Lung (tissue), 12 donors: Measurements from ENCODE around the gene TBC1D17. TPM values are rescaled to one million over a fixed set of nuclear protein-coding genes. Genes with fewer than 3 reads are reported as not detected.

Source experiments
- ATAC-seq: fragments of 200-7000 bp; cut with Tn5 transposase; one replicate; pipeline ENCODE4 v1.9.1; 2020; ENCODE audit warnings: moderate number of reproducible peaks; ENCODE audit not compliant: insufficient read depth, low FRiP score
- DNase-seq, 3 donors: peaks; one replicate each; pipeline ENCODE4 v3.0.0-alpha.2; 2013 to 2017
- H3K27ac ChIP-seq, 2 donors: one replicate each; pipeline ENCODE4 v1.5.1; 2013; ENCODE audit warnings: mild to moderate bottlenecking in 2 of 2, moderate library complexity in 2 of 2, control low read depth in 1 of 2, inconsistent platforms in 1 of 2, low read depth in 1 of 2, low read length in 1 of 2
- H3K27me3 ChIP-seq, 3 donors: one replicate each; pipeline ENCODE4 v1.5.1; 2013; ENCODE audit warnings: low read length in 2 of 3; ENCODE audit not compliant: control insufficient read depth in 3 of 3, insufficient read depth in 3 of 3
- H3K36me3 ChIP-seq, 4 donors: one replicate each; pipeline ENCODE4 v1.5.1; 2013; ENCODE audit warnings: low read length in 4 of 4, mild to moderate bottlenecking in 1 of 4, moderate library complexity in 1 of 4; ENCODE audit not compliant: control insufficient read depth in 4 of 4, insufficient read depth in 4 of 4
- H3K4me1 ChIP-seq, 5 donors: one replicate each; pipeline ENCODE4 v1.5.1; 2013; ENCODE audit warnings: low read length in 5 of 5, mild to moderate bottlenecking in 2 of 5, moderate library complexity in 1 of 5; ENCODE audit not compliant: control insufficient read depth in 5 of 5, insufficient read depth in 5 of 5
- H3K4me3 ChIP-seq: one replicate; pipeline ENCODE4 v1.5.1; 2013; ENCODE audit warnings: mild to moderate bottlenecking, control low read depth, moderate library complexity
- H3K9ac ChIP-seq, 2 donors: one replicate each; pipeline ENCODE4 v1.5.1; 2013; ENCODE audit warnings: low read length in 2 of 2, control low read depth in 1 of 2; ENCODE audit not compliant: insufficient read depth in 1 of 2
- H3K9me3 ChIP-seq, 4 donors: one replicate each; pipeline ENCODE4 v1.5.1; 2013; ENCODE audit warnings: low read length in 3 of 4, mild to moderate bottlenecking in 1 of 4, moderate library complexity in 1 of 4; ENCODE audit not compliant: control insufficient read depth in 4 of 4, insufficient read depth in 3 of 4
- CTCF ChIP-seq: IDR thresholded peaks from 2 replicates; pipeline ENCODE4 v1.5.1; 2012; ENCODE audit warnings: mild to moderate bottlenecking; ENCODE audit errors: control extremely low read depth, extremely low read depth
- WGBS, 2 donors: extraction: QIAGEN DNeasy Blood & Tissue Kit; methylation state at CpG; one replicate each; pipeline ENCODE4 v1.1.7; 2013; 5-methylcytosine and 5-hydroxymethylcytosine counted together
- polyA plus RNA-seq, 2 donors: library from polyadenylated mRNA; stranded (reverse); fragments of 200-250 nt; gene quantifications; one replicate each; pipeline ENCODE4 v1.2.1, GENCODE V29; 2013
- total RNA-seq, 2 donors: library from RNA; depleted of rRNA in 1 of 2; stranded (reverse); fragments of >200 nt in 1 of 2; gene quantifications; one replicate each; pipeline ENCODE4 v1.2.1, GENCODE V29; 2014 to 2021
- donor health status: control.
- donor health status: control.
- donor health status: Bipolar disorder and iron deficiency.
- donor health status: healthy.
- donor health status: DM: yes; HTN: yes; CAD: no.

The TBC1D17 gene
- total and polyA plus RNA-seq, 4 donors = 23.3 to 52.9 (median 32.4) TPM

GRCh38 chr19:49907745-49908446, 30.4 kb downstream of the TBC1D17 start:
- no peak for DNase-seq
- H3K9me3 ChIP-seq = no peaks in the 10 kb centered on the region
- no peak for ATAC-seq
- peaks cover 0 to 3% (median 0%) of the 10 kb centered on the region in 5 donors for H3K4me1 ChIP-seq
- H3K27ac ChIP-seq = no peak overlapping the region
- no peaks in the 10 kb centered on the region for H3K27me3 ChIP-seq
- WGBS, 2 donors = 95% methylated on average over 23 of the region's 23 CpGs
- H3K4me3 ChIP-seq = no peak overlapping the region
- TF ChIP-seq CTCF = no peak
- H3K36me3 ChIP-seq = peaks cover 7 to 37% (median 26%) of the 10 kb centered on the region in 4 donors
- no peak overlapping the region for H3K9ac ChIP-seq

- no peaks in the 10 kb centered on the region for H3K9me3 ChIP-seq
- no peak for DNase-seq
- no peak overlapping the region for H3K4me3 ChIP-seq
- peaks cover 0 to 3% (median 0%) of the 10 kb centered on the region in 5 donors for H3K4me1 ChIP-seq
- H3K27ac ChIP-seq = no peak overlapping the region
- peaks cover 7 to 41% (median 26%) of the 10 kb centered on the region in 4 donors for H3K36me3 ChIP-seq
- TF ChIP-seq CTCF = no peak
- H3K27me3 ChIP-seq = no peaks in the 10 kb centered on the region
- 96 to 97% methylated on average over 37 of the region's 37 CpGs for WGBS, 2 donors
- no peak for ATAC-seq
- no peak overlapping the region for H3K9ac ChIP-seq
Measured at GRCh38 chr19:49908480-49909420, 31.2 kb downstream of the TBC1D17 start.

DNA sequence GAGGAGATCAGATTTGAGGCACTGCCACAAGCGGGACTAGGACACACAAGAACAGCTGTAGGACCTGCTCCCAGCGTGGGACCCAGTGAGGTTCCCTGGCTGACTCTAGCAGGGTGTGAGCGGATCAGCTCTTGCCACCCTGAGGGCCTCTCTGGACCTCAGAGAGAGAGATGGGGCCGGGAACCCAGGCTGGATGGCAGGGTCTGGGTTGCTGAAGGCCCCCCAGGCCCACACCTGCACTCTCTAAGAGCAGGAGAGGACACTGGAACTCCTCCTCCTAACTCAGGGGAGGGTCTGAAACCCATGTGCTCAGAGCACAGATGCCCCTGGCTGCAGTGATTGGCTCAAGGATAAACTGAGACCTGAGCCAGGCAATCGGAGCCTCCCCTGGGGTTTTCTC, 32.7 kb downstream of the TBC1D17 start:
- H3K36me3 ChIP-seq = peaks cover 7 to 44% (median 33%) of the 10 kb centered on the region in 4 donors
- H3K9me3 ChIP-seq = no peaks in the 10 kb centered on the region
- WGBS, 2 donors = 97% methylated on average over 5 of the region's 5 CpGs
- no peak for ATAC-seq
- H3K4me3 ChIP-seq = no peak overlapping the region
- no peak for TF ChIP-seq CTCF
- H3K27ac ChIP-seq = no peak overlapping the region
- no peaks in the 10 kb centered on the region for H3K27me3 ChIP-seq
- no peak for DNase-seq
- peaks cover 0 to 3% (median 0%) of the 10 kb centered on the region in 5 donors for H3K4me1 ChIP-seq
- H3K9ac ChIP-seq = no peak overlapping the region
